ENCODE data around the gene LRRC7. TPM values are rescaled to one million over a fixed set of nuclear protein-coding genes. Genes with fewer than 3 reads are reported as not detected.

Gene LRRC7
- total RNA-seq, 1 donor from 2014 or later = 0.94 TPM

GRCh38 chr1:69595486-69595885 is 27.8 kb downstream of the LRRC7 start:
- no peaks in the 10 kb centered on the region for H3K9me3 Mint-ChIP-seq (ENCODE audit: unreplicated experiment)
- H3K4me3 Mint-ChIP-seq (ENCODE audit: unreplicated experiment) = no peak overlapping the region
- H3K36me3 Mint-ChIP-seq (ENCODE audit: unreplicated experiment) = no peaks in the 10 kb centered on the region
- H3K4me1 Mint-ChIP-seq (ENCODE audit: unreplicated experiment) = no peaks in the 10 kb centered on the region
- H3K27me3 Mint-ChIP-seq (ENCODE audit: unreplicated experiment) = peaks cover 35% of the 10 kb centered on the region
- DNase-seq (ENCODE audit: extremely low spot score, unreplicated experiment) = no peak
- no peak for TF ChIP-seq CTCF (IDR thresholded peaks at IDR 0.05)
- no peak overlapping the region for H3K27ac Mint-ChIP-seq (ENCODE audit: unreplicated experiment)

GRCh38 chr1:69611316-69611715 is 43.6 kb downstream of the LRRC7 start:
- Mint-ChIP-seq H3K36me3 (ENCODE audit: unreplicated experiment) (no peaks in the 10 kb centered on the region), H3K27me3 (ENCODE audit: unreplicated experiment) (no peaks in the 10 kb centered on the region), H3K4me1 (ENCODE audit: unreplicated experiment) (peaks cover 4% of the 10 kb centered on the region), H3K4me3 (ENCODE audit: unreplicated experiment) (no peak overlapping the region), H3K27ac (ENCODE audit: unreplicated experiment) (no peak overlapping the region), H3K9me3 (ENCODE audit: unreplicated experiment) (no peaks in the 10 kb centered on the region)
- no peak for TF ChIP-seq CTCF (IDR thresholded peaks at IDR 0.05)
- DNase-seq (ENCODE audit: extremely low spot score, unreplicated experiment) = no peak

- Mint-ChIP-seq H3K4me1 (ENCODE audit: unreplicated experiment) (peaks cover 4% of the 10 kb centered on the region), H3K9me3 (ENCODE audit: unreplicated experiment) (no peaks in the 10 kb centered on the region), H3K27ac (ENCODE audit: unreplicated experiment) (no peak overlapping the region), H3K27me3 (ENCODE audit: unreplicated experiment) (no peaks in the 10 kb centered on the region), H3K4me3 (ENCODE audit: unreplicated experiment) (no peak overlapping the region), H3K36me3 (ENCODE audit: unreplicated experiment) (no peaks in the 10 kb centered on the region)
- no peak for DNase-seq (ENCODE audit: extremely low spot score, unreplicated experiment)
- TF ChIP-seq CTCF (IDR thresholded peaks at IDR 0.05) = no peak
These were observed 45.7 kb downstream of the LRRC7 start for GRCh38 chr1:69613414-69613813.

GRCh38 chr1:69638673-69639072 is 71.0 kb downstream of the LRRC7 start:
- no peaks in the 10 kb centered on the region for H3K36me3 Mint-ChIP-seq (ENCODE audit: unreplicated experiment)
- TF ChIP-seq CTCF (IDR thresholded peaks at IDR 0.05) = no peak
- no peak for DNase-seq (ENCODE audit: extremely low spot score, unreplicated experiment)
- H3K27ac Mint-ChIP-seq (ENCODE audit: unreplicated experiment) = no peak overlapping the region
- no peaks in the 10 kb centered on the region for H3K4me1 Mint-ChIP-seq (ENCODE audit: unreplicated experiment)
- no peak overlapping the region for H3K4me3 Mint-ChIP-seq (ENCODE audit: unreplicated experiment)
- H3K9me3 Mint-ChIP-seq (ENCODE audit: unreplicated experiment) = peaks cover 5% of the 10 kb centered on the region
- peaks cover 4% of the 10 kb centered on the region for H3K27me3 Mint-ChIP-seq (ENCODE audit: unreplicated experiment)

GRCh38 chr1:69639159-69639558 is 71.4 kb downstream of the LRRC7 start:
- no peaks in the 10 kb centered on the region for H3K4me1 Mint-ChIP-seq (ENCODE audit: unreplicated experiment)

More at GRCh38 chr1:69639159-69639558, 71.4 kb downstream of the LRRC7 start:
- Mint-ChIP-seq H3K36me3 (ENCODE audit: unreplicated experiment) (no peaks in the 10 kb centered on the region), H3K27ac (ENCODE audit: unreplicated experiment) (no peak overlapping the region), H3K27me3 (ENCODE audit: unreplicated experiment) (peaks cover 4% of the 10 kb centered on the region), H3K4me3 (ENCODE audit: unreplicated experiment) (no peak overlapping the region), H3K9me3 (ENCODE audit: unreplicated experiment) (peaks cover 5% of the 10 kb centered on the region)
- no peak for DNase-seq (ENCODE audit: extremely low spot score, unreplicated experiment)
- no peak for TF ChIP-seq CTCF (IDR thresholded peaks at IDR 0.05)
